HG02840 (cell line): ENCODE results near the gene CANT1.
"Not testable (repeated sequence)": the region's sequence is repeated elsewhere in the genome, so short reads cannot be mapped to it uniquely, and the experiment has no call there.

ENCODE experiments used
- ATAC-seq: cut with Tn5 transposase; IDR thresholded peaks from one replicate; pipeline ENCODE4 v1.9.1; 2021; ENCODE audit warnings: mild to moderate bottlenecking, moderate library complexity, moderate number of reproducible peaks; ENCODE audit not compliant: unreplicated experiment, low FRiP score

CANT1 gene

DNA sequence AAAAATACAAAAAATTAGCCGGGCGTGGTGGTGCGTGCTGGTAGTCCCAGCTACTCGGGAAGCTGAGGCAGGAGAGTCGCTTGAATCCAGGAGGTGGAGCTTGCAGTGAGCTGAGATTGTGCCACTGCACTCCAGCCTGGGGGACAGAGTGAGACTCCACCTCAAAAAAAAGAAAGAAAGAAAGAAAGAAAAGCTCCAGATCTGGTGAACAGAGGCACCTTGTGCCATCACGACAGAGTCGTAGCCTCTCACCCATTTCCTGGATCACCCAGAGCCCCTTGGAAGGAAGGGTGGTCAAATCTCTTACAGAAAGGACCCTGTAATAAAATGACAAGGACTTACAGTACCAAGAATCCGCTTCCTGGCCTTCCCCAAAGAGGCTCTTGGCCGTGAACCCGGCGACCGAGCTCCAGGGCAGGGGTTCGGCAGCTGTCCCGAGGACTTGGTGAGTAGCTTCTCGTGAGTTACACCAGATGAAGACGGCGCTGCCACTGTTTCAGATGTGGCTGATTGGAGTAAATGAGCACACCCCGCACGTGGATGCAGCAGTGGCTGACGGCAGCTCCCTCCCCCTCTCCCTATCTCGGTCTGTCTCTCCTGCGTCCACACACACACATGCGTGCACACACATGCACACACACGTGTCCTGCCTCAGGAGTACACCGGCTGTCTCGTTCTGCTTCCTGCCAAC, 43.3 kb downstream of the CANT1 start:
- no peak for ATAC-seq

DNA sequence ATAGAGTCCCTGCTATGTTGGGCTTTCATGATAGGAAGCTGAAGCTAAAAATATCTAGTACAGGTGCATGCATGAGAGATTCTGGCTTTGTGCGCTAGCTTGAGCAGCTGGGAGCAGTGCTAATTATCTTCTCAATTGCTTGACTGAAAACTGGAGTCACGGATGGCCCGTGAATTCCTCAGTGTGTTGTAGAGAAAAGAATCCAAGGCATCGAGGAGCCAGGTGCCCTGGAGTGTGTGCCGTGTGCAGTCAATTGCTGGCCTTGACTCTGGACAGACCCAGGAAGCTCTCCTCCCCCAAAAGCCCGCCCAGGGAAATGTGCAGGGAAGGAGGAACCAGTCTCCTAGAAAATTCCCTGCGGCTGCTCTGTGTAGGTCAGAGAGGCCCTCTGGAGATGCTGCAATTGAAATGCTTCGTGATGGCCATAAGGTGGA, 44.1 kb downstream of the CANT1 start:
- ATAC-seq, result no peak

GRCh38 chr17:78963378-78963777, 46.2 kb downstream of the CANT1 start:
- ATAC-seq, result no peak

DNA sequence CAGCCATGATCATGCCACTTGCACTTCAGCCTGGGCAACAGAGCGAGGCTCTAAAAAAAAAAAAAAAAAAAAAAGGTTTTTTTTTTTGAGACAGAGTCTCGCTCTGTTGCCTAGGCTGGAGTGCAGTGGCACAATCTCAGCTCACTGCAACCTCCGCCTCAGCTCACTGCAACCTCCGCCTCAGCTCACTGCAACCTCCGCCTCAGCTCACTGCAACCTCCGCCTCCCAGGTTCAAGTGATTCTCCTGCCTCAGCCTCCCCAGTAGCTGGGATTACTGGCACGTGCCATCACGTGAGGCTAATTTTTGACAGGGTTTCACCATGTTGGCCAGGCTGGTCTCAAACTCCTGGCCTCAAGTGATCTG, 46.6 kb downstream of the CANT1 start:
- ATAC-seq, result not testable (repeated sequence)

- no peak for ATAC-seq
Measured at GRCh38 chr17:78962345-78962983, 47.1 kb downstream of the CANT1 start.

DNA sequence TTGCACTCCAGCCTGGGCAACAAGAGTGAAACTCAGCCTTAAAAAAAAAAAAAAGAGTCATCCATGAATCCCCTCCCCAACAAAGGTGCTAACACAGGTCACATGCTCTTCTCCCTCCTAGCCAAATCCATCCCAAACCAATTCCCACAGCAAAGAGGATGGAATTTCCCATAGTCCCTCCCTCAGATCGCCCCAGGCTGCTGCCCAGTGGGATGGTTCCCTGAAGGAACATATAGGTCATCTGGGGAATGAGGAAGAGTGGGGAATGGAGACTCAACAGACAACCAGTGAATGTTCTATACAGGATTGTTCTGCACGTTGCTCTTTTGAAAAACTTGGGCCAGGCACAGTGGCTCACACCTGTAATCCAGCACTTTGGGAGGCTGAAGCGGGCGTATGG, 48.0 kb downstream of the CANT1 start:
- no peak for ATAC-seq

- no peak for ATAC-seq
Measured at GRCh38 chr17:78960928-78961327, 48.6 kb downstream of the CANT1 start.

- no peak for ATAC-seq
Measured at GRCh38 chr17:78959803-78960202, 49.8 kb downstream of the CANT1 start.

DNA sequence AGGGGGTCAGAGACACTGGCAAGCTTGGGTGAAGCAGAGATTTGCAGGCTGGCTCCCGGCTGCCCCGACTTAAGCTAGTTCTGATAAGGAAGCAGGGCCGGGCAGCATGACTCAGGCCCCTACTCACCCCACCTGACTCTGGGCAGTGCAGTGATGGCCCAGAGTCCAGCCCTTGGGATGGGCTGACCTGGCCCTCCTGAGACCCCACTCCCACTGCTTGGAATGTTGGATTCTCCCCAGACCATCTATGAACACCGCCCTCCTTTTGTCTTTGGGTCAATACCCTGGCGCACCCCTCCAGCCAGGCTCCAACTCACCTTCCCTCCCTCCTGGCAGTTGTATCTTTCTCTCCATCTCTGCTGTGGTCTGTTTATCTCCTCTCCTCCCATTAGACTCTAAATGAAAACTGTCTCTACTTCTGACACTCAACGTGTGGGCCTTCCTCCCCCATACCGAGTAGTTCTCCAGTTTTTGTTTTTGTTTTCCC, 50.9 kb downstream of the CANT1 start:
- no peak for ATAC-seq

- no peak for ATAC-seq
Measured at GRCh38 chr17:78957128-78957527, 52.4 kb downstream of the CANT1 start.

GRCh38 chr17:78956254-78956653, 53.3 kb downstream of the CANT1 start:
- ATAC-seq, result no peak

- ATAC-seq, result no peak
Measured at GRCh38 chr17:78954684-78955083, 54.9 kb downstream of the CANT1 start.

DNA sequence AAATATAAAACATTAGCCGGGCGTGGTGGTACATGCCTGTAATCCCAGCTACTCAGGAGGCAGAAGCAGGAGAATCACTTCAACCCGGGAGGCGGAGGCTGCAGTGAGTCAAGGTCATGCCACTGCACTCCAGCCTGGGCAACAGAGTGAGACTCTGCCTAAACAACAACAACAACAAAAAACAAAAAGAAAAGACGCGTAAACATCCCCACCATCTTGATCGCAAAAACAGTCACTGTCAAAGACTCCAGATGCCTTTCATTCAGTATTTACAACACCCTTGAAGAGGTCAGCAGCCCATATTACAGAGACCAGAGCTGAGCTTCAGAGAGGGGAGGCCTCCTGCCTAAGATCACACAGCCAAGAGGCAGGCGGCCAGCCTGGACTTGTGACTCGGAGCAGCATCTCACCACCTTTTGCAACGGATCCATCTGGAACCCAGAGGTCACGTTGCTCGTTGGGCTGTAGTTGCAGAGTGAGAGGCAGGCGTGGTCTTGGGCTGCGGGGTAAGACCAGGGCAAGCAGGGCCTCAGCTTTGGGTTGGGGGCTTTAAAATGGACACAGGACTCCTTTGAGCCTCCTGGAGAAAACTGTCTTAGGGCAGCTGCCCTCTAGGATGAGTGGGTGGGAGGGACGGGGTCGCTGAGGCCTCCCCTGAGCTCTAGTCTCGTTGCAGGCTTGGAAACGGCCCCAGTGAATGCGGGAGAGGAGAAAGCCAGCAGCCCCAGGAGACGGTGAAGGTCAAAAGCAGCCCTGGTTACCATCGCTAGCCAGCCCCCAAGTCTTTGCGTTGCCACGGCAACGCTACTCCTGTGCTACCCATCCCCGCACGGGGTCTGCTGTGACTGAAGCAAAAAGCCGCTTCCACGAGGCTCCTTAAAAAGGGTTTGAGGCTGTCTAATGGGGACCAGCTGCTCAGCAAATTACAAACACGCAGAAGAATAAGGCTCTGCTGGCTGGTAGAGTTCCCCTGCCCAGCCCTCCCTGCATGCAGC, 55.9 kb downstream of the CANT1 start:
- no peak for ATAC-seq

- no peak for ATAC-seq
Measured at GRCh38 chr17:78952706-78953105, 56.9 kb downstream of the CANT1 start.

- no peak for ATAC-seq
Measured at GRCh38 chr17:78951967-78952551, 57.5 kb downstream of the CANT1 start.

GRCh38 chr17:78950870-78951269, 58.7 kb downstream of the CANT1 start:
- no peak for ATAC-seq

- ATAC-seq, result no peak
Measured at GRCh38 chr17:78947235-78948149, 62.1 kb downstream of the CANT1 start.

GRCh38 chr17:78946631-78947030, 62.9 kb downstream of the CANT1 start:
- no peak for ATAC-seq

DNA sequence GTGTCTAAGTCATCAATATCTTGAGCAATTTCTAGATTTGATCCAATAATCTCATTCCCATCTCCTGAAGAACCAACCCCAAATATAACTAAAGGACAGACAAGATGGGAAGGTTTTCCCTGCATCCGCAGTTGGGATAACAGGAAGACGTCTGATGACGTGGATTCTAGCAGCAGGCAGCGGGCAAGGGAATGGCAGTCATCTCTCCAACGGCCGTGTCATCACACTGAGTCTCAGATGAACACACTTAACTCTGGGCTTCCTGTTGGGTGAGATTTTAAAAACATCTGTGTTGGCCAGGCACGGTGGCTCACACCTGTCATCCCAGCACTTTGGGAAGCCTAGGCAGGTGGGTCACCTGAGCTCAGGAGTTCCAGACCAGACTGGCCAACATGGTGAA, 63.4 kb downstream of the CANT1 start:
- no peak for ATAC-seq

- ATAC-seq, result not testable (repeated sequence)
Measured at GRCh38 chr17:78945455-78945854, 64.1 kb downstream of the CANT1 start.
